AG10803 (cell line): Measurements from ENCODE around the gene PRUNE2.
A peak's percentile ranks its signal among the peaks of the same experiment; 100 is the strongest.

Source experiments
- DNase-seq: peaks from one replicate; pipeline ENCODE4 v3.0.0; 2010; ENCODE audit warnings: low read depth
- H3K4me3 ChIP-seq: 2 replicates; pipeline ENCODE4 v1.5.1; 2011; ENCODE audit warnings: mild to moderate bottlenecking, low read length, control low read depth
- TF ChIP-seq, protein P1 (sequence below): conservative IDR thresholded peaks from 2 replicates; pipeline ENCODE4 v1.5.1; 2011; ENCODE audit warnings: mild to moderate bottlenecking, low read length, control low read depth, inconsistent platforms

The PRUNE2 gene

DNA sequence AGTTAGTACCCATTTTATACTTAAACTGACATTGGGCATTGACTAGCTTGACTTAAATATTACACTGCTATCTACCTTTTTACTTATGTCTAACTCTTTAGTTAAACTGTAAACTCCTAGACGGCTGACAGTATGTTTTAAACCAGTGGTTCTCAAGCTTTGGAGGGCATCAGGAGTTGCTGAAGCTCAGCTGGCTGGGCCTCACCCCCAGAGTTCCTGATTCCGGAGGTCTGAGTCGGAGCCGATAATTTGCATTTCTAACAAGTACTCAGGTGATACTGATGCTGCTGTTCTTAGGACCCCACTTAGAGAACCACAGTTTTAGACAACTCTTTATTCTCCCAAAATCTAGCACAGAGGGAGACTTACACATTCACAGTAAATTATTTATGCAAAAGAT is 205.0 kb downstream of the PRUNE2 start:
- TF ChIP-seq, protein P1, sequence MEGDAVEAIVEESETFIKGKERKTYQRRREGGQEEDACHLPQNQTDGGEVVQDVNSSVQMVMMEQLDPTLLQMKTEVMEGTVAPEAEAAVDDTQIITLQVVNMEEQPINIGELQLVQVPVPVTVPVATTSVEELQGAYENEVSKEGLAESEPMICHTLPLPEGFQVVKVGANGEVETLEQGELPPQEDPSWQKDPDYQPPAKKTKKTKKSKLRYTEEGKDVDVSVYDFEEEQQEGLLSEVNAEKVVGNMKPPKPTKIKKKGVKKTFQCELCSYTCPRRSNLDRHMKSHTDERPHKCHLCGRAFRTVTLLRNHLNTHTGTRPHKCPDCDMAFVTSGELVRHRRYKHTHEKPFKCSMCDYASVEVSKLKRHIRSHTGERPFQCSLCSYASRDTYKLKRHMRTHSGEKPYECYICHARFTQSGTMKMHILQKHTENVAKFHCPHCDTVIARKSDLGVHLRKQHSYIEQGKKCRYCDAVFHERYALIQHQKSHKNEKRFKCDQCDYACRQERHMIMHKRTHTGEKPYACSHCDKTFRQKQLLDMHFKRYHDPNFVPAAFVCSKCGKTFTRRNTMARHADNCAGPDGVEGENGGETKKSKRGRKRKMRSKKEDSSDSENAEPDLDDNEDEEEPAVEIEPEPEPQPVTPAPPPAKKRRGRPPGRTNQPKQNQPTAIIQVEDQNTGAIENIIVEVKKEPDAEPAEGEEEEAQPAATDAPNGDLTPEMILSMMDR = no peak

DNA sequence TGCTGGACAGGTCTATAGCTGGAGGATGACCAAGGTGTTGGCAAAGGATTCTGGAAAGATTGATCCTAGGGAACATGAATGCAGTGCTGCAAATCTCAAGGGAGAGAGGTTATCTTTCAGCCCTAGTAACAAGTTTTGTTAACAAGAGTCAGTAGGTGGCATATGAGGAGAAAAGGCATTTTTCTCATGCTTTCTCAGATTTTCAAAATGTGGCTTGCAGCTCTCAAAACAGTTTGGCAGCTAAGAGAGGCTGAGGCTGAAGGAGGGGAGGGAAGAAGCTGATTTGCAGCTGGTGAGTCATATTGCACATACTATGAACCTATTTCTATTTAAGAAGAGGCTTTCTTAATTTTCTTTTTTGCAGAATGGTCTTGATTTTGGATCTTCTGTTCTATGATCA is 205.9 kb downstream of the PRUNE2 start:
- TF ChIP-seq, protein P1 = no peak; the same call in none of the 2 replicates
- H3K4me3 ChIP-seq = no peak overlapping the region
- DNase-seq = peak; percentile 89

More for the DNA sequence above, 205.0 kb downstream of the PRUNE2 start:
- H3K4me3 ChIP-seq = no peak overlapping the region
- DNase-seq = no peak

DNA sequence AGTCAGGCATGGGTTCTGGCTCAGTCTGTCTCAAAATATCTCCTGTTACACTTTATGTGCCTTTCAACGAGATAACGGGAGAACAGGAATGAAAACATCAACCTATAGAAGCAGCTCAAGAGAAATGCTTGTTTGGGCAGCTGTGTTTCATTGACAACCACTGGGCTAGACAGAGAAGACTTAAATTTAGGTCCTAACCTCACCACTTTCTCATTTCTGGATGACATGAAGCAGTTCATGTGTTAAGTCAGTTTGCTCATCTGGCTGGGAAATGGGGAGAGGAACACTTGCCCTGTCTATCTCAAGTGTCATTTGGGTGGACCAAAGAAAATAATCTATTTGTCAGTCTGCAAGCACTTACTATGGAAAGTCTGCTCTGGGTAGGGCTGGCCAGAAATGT is 208.4 kb downstream of the PRUNE2 start:
- no peak overlapping the region for H3K4me3 ChIP-seq
- no peak for DNase-seq
- TF ChIP-seq, protein P1 = no peak

DNA sequence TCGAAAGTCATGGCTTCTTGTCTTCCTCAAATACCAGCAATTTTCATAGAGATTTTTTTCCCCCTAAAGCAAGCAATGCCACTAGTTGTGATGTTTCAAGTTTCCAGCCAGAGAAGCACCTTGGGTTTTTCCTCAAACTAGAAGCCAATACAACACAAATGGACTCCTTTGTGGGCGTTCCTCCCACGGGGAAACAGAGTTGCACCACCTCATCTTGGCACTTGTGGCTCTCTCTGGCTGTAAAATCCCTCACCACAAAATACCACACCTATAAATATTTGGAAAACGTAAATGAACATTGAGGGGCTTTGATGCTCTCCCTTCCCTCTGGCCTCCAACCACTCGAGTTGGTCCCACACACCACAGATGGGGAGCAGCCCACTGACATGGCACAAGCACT is 208.8 kb downstream of the PRUNE2 start:
- no peak overlapping the region for H3K4me3 ChIP-seq
- TF ChIP-seq, protein P1 = no peak
- no peak for DNase-seq

GRCh38 chr9:76693912-76694311 is 212.0 kb downstream of the PRUNE2 start:
- no peak overlapping the region for H3K4me3 ChIP-seq
- DNase-seq = no peak
- TF ChIP-seq, protein P1 = no peak

- no peak overlapping the region for H3K4me3 ChIP-seq
- TF ChIP-seq, protein P1 = no peak
- DNase-seq = no peak
Observed at GRCh38 chr9:76692458-76693129, 213.3 kb downstream of the PRUNE2 start.

- TF ChIP-seq, protein P1 = no peak
- H3K4me3 ChIP-seq = peak overlapping the region; percentile 35
- DNase-seq = no peak
Observed at GRCh38 chr9:76691517-76692313, 214.2 kb downstream of the PRUNE2 start.
